Measurements from ENCODE around the gene RASA3.
"Not testable (repeated sequence)": the region's sequence is repeated elsewhere in the genome, so short reads cannot be mapped to it uniquely, and the experiment has no call there.

Gene RASA3

GRCh38 chr13:114140906-114141250, 8.5 kb upstream of the RASA3 start:
- DNase-seq: no peak

- DNase-seq: no peak
Measured at GRCh38 chr13:114140131-114140905, 7.9 kb upstream of the RASA3 start.

GRCh38 chr13:114136576-114136975, 4.2 kb upstream of the RASA3 start:
- no peak for DNase-seq

GRCh38 chr13:114135731-114136171, 3.3 kb upstream of the RASA3 start:
- DNase-seq: no peak

- no peak for DNase-seq
Measured at GRCh38 chr13:114134944-114135610, 2.7 kb upstream of the RASA3 start.

GRCh38 chr13:114134111-114134943, 1.9 kb upstream of the RASA3 start:
- no peak for DNase-seq

DNA sequence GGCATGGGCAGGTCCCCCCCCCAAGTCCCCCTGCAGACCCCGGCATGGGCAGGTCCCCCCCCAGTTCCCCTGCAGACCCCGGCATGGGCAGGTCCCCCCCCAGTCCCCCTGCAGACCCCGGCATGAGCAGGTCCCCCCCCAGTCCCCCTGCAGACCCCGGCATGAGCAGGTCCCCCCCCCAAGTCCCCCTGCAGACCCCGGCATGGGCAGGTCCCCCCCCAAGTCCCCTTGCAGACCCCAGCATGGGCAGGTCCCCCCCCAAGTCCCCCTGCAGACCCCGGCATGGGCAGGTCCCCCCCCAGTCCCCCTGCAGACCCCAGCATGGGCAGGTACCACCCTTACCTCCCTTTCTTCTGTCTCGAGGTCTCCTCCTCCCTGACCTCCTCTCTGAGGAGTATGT, 1.1 kb upstream of the RASA3 start:
- DNase-seq: not testable (repeated sequence)

GRCh38 chr13:114133126-114133525, 703 bp upstream of the RASA3 start:
- DNase-seq: not testable (repeated sequence)

DNA sequence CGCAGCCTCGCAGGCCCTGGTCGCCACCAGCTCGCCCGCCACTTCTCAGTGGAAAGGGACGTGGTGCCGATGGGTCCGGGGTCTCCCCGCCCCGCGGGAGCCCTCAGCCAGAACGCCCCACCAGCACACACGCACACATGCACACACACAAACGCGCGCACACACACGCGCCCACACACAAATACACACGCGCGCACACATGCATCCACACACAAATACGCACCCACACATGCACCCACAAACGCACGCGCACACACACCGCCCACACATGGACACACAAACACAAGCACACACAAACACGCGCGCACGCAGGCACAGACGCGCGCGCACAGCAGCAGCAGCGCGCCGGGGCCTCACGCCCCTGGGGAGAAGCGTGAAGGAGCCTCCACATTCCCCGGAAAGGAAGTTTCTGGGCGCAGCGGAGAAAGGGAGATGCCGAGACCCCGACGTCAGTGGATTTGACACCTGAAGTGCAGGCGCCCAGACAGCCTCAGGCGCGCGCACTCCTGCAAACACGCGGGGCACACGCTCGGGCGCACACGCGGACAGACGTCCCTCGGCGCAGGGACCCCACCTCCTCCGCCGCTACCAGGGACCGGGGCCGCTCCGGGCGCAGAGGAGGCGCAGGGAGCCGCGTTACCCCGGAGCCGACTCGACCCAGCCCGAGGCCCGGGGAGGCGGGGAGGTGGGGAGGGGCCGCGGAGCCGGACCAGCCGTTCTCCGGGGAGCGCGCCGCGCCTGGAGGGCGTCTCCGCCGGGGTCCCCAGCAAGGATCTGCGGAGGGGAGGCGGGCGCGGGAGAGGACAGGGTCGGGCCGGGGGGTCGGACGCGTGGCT, 622 bp downstream of the RASA3 start:
- DNase-seq: no peak

GRCh38 chr13:114130837-114131582, 1.4 kb downstream of the RASA3 start:
- DNase-seq: no peak

DNA sequence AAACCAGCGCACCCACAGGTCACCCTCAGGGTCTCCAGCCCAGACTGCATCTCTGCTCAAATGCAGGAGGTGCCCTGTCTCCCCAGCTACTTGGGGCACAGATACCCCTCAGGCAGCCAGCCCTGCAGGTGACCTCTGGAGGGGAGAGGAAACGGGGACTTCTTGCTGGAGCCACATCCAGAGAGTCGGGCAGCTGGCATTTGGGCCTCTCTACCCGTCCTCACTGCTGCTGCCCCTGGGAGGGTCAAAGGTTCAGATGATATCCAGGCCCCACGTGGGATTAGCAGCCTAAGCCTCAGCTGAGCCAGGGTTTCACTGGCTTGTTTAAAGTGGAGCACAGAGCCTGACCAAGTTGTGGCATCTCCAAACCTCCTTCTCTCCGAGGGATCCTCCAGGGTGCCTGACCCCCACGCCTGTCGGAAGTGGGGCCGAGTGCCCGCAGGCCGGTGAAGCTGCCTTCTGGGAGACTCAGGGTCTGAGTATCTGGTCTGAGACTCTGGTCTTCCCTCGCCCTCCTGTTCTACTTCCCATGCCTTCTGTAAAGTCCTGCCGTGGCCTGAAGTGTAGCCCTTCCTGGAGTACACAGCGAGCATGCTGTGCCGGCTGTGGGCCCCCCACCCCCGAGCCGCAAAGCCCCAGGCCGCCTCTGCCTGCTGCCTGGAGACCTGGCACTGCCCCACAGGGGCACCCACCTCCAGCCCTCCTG, 2.1 kb downstream of the RASA3 start:
- DNase-seq: no peak

GRCh38 chr13:114129649-114130062, 2.8 kb downstream of the RASA3 start:
- DNase-seq: no peak

DNA sequence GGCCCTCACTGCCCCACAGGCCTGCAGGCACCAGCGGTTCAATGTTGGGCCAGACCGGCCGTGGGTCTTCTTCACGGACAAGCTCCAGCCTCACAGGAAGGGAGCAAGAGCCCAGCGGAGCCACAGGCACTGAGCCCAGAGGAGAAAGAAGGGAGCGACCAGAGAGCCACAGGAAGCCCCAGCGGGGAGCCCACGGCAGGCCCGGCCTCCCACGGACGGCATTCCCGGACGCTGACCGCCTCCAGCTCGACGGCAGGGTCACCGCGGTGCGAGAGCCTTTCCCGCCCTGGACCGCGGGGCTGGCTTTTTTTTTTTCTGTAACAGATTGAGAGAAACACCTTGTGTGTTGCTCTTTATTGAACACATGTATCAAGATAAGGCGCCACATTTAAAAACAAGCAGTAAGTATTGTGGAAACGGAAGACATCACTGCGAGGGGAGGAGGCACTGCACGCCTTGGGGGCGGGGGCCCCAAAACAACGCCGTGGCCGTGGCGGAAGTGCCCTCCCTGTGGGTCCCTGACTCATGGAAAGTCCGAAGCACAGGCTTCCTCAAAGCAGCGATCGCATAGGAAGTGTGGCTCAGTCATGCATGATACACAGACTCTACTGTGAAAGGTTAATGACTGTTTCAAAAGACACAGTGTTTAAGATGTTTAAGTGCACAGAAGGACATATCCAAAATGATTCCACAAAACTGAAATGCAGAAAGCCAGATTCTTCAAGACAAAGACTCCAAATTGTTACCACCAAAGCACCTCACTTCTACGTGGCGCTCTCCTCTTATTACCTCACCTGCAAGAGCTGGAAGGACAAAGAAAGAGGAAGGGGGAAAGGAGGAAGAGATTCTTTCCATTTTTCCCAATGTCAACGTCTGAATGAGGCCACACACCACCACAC, 3.5 kb downstream of the RASA3 start:
- no peak for DNase-seq

DNA sequence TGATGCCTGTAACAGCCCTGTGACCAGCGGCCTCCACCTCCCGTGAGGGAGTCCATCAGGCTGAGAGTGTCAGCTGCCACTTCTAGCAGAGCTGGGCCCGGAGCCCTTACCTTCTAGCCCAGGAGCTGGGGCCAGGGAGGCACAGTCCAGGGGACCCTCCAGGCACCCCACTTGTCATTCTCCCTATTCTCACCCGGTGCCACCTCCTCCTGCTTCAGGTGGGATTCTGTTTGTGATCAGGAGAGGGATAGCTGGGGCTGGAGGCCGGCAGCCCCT, 4.1 kb downstream of the RASA3 start:
- no peak for DNase-seq

DNA sequence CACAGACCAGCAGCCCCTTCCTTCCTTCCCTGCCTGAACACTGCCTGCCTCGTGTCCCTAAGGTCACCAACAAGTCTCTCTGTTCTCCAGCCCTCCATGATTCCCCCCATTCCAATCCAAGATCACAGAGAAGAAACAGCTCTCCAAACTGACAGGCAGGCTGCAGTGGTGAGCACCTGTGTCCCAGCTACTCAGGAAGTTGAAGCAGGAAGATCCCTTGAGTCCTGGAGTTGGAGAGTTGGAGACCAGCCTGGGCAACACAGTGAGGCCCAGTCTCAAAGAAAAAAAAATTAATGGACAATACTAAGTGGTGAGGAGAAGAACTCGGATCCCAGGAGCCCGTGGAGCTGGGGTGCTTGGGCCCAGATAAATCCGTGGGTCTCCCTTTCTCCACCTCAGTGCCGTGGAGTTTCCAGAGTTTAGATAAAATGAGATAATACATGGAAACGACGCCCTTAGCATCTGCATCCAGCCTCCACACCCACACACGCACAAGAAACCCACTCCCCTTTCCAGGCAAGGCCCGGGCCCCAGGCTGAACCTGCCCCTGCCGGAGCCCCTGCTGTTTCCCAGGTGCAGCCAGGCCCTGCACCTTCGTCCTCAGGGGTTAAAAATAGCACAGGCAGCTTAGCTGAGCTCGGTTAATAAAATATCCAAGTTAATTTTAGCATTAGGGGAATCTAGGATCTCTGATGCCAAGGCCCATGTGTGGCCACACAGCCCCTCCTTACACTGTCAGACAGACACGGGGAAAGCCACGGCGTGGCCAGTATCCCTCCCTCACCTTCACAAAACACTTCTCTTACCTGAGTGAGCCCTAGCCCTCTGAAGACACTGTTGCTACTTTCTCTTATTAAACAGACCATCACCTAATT, 4.7 kb downstream of the RASA3 start:
- no peak for DNase-seq

GRCh38 chr13:114126789-114127472, 5.5 kb downstream of the RASA3 start:
- no peak for DNase-seq

- not testable (repeated sequence) for DNase-seq
Measured at GRCh38 chr13:114126086-114126485, 6.3 kb downstream of the RASA3 start.

GRCh38 chr13:114125589-114125988, 6.8 kb downstream of the RASA3 start:
- DNase-seq: no peak

DNA sequence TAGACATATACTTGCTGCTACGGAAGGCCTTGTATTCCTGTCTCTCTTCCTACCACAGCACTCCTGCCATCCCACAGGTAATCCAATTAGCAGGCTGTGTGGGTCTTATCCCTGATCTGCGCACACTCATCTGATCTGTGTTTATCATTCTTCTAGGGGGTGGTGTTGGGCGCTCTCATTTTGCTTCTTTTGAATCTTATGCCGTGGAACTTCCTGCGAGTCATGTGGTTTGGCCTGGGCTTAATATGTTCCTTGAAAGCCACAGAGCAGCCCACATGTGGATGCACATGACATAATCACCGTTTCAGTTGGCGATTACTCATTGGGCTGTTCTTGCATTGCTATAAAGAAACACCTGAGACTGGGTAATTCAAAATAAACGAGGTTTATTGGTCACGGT, 7.5 kb downstream of the RASA3 start:
- no peak for DNase-seq

All from NCI-H524 treated with DMSO at 0.1 percent for 48 hours (cell line).